A673 (cell line): ENCODE results near the gene SCD5. TPM values are rescaled to one million over a fixed set of nuclear protein-coding genes. Genes with fewer than 3 reads are reported as not detected.

ENCODE experiments used
- BruUV-seq: library from RNA; stranded (reverse); fragments of 400-500 nt; replicated peaks from 2 replicates; lab custom pipeline; 2021; lab: Mats Ljungman, UMichigan
- CTCF ChIA-PET: fragments of 300-600 bp; sonication (Branson Sonifier 250); formaldehyde crosslinking; loops from one replicate; lab custom pipeline; 2022; ENCODE audit warnings: antibody characterized with exemption; lab: Charles Lee
- POLR2A ChIA-PET: fragments of 300-600 bp; sonication (Branson Sonifier 250); formaldehyde crosslinking; loops from one replicate; lab custom pipeline; 2022; ENCODE audit warnings: antibody characterized with exemption; ENCODE audit not compliant: low non-redundant PET; lab: Charles Lee
- DNase-seq: peaks from one replicate; pipeline ENCODE4 v3.0.0-alpha.2; 2015; ENCODE audit warnings: low spot score
- H3K27ac ChIP-seq: fragments of 200-600 bp; sonication (generic); 2 replicates; pipeline ENCODE4 v1.5.1; 2016; ENCODE audit warnings: mixed run types, low read depth, mild to moderate bottlenecking, mixed read lengths, antibody characterized with exemption, low read length; ENCODE audit not compliant: poor library complexity, severe bottlenecking
- H3K27me3 ChIP-seq: fragments of 200-600 bp; sonication (generic); replicated peaks from 2 replicates; pipeline ENCODE4 v1.6.1; 2017; ENCODE audit warnings: mixed run types, low read depth, mild to moderate bottlenecking, mixed read lengths, antibody characterized with exemption, low read length; ENCODE audit not compliant: insufficient read depth, poor library complexity
- H3K36me3 ChIP-seq: fragments of 200-600 bp; sonication (generic); 2 replicates; pipeline ENCODE4 v1.6.1; 2016; ENCODE audit warnings: mixed run types, mild to moderate bottlenecking, mixed read lengths, antibody characterized with exemption, low read length; ENCODE audit not compliant: insufficient read depth, poor library complexity, severe bottlenecking
- H3K4me1 ChIP-seq: fragments of 200-600 bp; sonication (generic); 2 replicates; pipeline ENCODE4 v1.6.1; 2017; ENCODE audit warnings: mixed run types, mild to moderate bottlenecking, mixed read lengths, antibody characterized with exemption, low read length; ENCODE audit not compliant: insufficient read depth, poor library complexity, severe bottlenecking
- H3K4me3 ChIP-seq: fragments of 200-600 bp; sonication (generic); 2 replicates; pipeline ENCODE4 v1.5.1; 2016; ENCODE audit warnings: low read depth, mixed run types, mild to moderate bottlenecking, mixed read lengths, low read length; ENCODE audit not compliant: poor library complexity, severe bottlenecking
- H3K9me3 ChIP-seq: fragments of 200-600 bp; sonication (generic); 2 replicates; pipeline ENCODE4 v1.6.1; 2016; ENCODE audit warnings: mixed run types, low read depth, mild to moderate bottlenecking, mixed read lengths, antibody characterized with exemption, low read length; ENCODE audit not compliant: poor library complexity, severe bottlenecking
- EZH2 ChIP-seq: fragments of 200-600 bp; sonication (generic); IDR thresholded peaks from 2 replicates; pipeline ENCODE4 v1.6.1; 2017; ENCODE audit warnings: borderline replicate concordance, low read depth, mild to moderate bottlenecking, mixed read lengths, antibody characterized with exemption, low read length; ENCODE audit not compliant: poor library complexity, severe bottlenecking
- intact Hi-C: fragments of 100-400 bp; cut with micrococcal nuclease; formaldehyde crosslinking; loops from one replicate; pipeline ENCODE4 v1.10.0; 2022; ENCODE audit not compliant: unreplicated experiment
- total RNA-seq: library from RNA; stranded (reverse); gene quantifications from 2 replicates; pipeline ENCODE4 v1.2.3, GENCODE V29; 2021
- TF ChIP-seq, protein P1 (sequence below): fragments of 300-800, 200-600 bp; sonication (generic); conservative IDR thresholded peaks from 2 replicates; pipeline ENCODE4 v1.5.1; 2017; ENCODE audit warnings: low read depth, mild to moderate bottlenecking, antibody characterized with exemption, low read length, moderate library complexity, mixed read lengths

Gene SCD5
- total RNA-seq, 1 experiment from 2014 or later: 15.8 TPM

- no peak overlapping the region for H3K4me3 ChIP-seq
- H3K36me3 ChIP-seq: no peaks in the 10 kb centered on the region
- H3K4me1 ChIP-seq: no peaks in the 10 kb centered on the region
- intact Hi-C loops: no loop called here
- POLR2A ChIA-PET: no interaction called here
- H3K9me3 ChIP-seq: no peaks in the 10 kb centered on the region
- peaks cover 4% of the 10 kb centered on the region for H3K27me3 ChIP-seq
- TF ChIP-seq, protein P1, sequence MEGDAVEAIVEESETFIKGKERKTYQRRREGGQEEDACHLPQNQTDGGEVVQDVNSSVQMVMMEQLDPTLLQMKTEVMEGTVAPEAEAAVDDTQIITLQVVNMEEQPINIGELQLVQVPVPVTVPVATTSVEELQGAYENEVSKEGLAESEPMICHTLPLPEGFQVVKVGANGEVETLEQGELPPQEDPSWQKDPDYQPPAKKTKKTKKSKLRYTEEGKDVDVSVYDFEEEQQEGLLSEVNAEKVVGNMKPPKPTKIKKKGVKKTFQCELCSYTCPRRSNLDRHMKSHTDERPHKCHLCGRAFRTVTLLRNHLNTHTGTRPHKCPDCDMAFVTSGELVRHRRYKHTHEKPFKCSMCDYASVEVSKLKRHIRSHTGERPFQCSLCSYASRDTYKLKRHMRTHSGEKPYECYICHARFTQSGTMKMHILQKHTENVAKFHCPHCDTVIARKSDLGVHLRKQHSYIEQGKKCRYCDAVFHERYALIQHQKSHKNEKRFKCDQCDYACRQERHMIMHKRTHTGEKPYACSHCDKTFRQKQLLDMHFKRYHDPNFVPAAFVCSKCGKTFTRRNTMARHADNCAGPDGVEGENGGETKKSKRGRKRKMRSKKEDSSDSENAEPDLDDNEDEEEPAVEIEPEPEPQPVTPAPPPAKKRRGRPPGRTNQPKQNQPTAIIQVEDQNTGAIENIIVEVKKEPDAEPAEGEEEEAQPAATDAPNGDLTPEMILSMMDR: no peak
- no peak for TF ChIP-seq EZH2
- CTCF ChIA-PET: no interaction called here
- H3K27ac ChIP-seq: no peak overlapping the region
- no TSS peak for BruUV-seq
- DNase-seq: no peak
Measured at GRCh38 chr4:82593411-82593810, 205.2 kb downstream of the SCD5 start.

DNA sequence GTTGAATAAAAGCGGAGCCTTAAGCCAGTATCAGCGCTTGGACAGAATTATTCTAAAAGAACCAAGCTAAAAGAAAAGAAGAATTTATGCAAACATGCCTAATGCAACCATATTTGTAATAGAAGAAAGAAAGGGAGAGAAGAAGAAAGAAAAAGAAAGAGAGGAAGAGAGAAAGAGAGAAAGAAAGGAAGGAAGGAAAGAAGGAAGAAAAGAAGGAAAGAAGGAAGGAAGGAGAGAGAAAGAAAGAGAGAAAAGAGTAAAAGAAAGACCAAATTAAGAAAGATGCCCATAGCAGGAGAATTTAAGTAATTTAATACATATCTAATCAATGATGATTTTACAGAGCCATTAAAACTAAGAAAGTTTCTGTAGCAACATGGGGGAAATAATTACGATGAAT lies 206.0 kb downstream of the SCD5 start:
- ChIA-PET CTCF (no interaction called here), POLR2A (no interaction called here)
- intact Hi-C loops: no loop called here
- Histone ChIP-seq H3K27me3 (peaks cover 4% of the 10 kb centered on the region), H3K36me3 (no peaks in the 10 kb centered on the region), H3K4me3 (no peak overlapping the region), H3K27ac (no peak overlapping the region), H3K4me1 (no peaks in the 10 kb centered on the region), H3K9me3 (no peaks in the 10 kb centered on the region)
- TF ChIP-seq, protein P1: no peak
- TF ChIP-seq EZH2: no peak
- DNase-seq: no peak
- BruUV-seq: no TSS peak

DNA sequence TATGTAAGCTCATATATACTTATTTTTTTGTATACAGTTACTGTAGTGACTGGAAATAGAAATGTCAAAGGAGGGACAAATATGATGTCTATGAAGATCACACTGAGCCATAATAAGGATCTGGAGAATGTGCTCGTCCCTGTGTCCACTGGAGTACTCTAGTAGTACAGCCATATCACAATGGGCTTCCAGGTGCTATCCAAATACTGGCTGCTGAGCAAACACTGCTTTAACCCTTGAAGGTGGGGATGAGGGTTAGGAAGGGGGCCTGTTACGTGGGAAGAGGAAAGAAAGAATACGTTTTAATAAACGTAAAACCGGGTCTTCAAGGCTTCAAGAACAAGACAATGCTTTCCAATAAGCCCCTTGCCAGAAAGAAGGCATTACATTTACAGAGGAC lies 207.0 kb downstream of the SCD5 start:
- ChIA-PET CTCF (no interaction called here), POLR2A (no interaction called here)
- no TSS peak for BruUV-seq
- H3K27ac ChIP-seq: no peak overlapping the region
- no peak overlapping the region for H3K4me3 ChIP-seq
- no peaks in the 10 kb centered on the region for H3K36me3 ChIP-seq
- DNase-seq: no peak
- no peaks in the 10 kb centered on the region for H3K4me1 ChIP-seq
- no peak for TF ChIP-seq EZH2
- TF ChIP-seq, protein P1: no peak
- intact Hi-C loops: no loop called here
- no peaks in the 10 kb centered on the region for H3K9me3 ChIP-seq
- peaks cover 4% of the 10 kb centered on the region for H3K27me3 ChIP-seq
